Ramos (cell line): ENCODE data around the gene HNRNPL.
"Not testable (repeated sequence)": the region's sequence is repeated elsewhere in the genome, so short reads cannot be mapped to it uniquely, and the experiment has no call there.

ENCODE experiments used
- in situ Hi-C: fragments of 300-500 bp; cut with MboI; formaldehyde crosslinking; loops from one replicate; pipeline ENCODE4 v1.14.3; 2022; ENCODE audit warnings: low sequenced_read_pairs; ENCODE audit not compliant: unreplicated experiment

Gene HNRNPL

GRCh38 chr19:38849860-38850435, at the start of gene HNRNPL:
TSS of gene HNRNPL (minus strand) at chr19:38849986. CDS start at chr19:38849966, 20 bp downstream.
- in situ Hi-C loops = loop anchor here (25.0 kb wide), 1 partner anchor 938 kb away; the partner anchor contains the start of genes SIPA1L3 and WDR87

- in situ Hi-C loops = no loop called here
Measured at GRCh38 chr19:38898788-38899446, 49.1 kb upstream of the HNRNPL start.

GRCh38 chr19:38894968-38895367, 45.2 kb upstream of the HNRNPL start:
- in situ Hi-C loops = no loop called here

GRCh38 chr19:38893341-38893771, 43.6 kb upstream of the HNRNPL start:
- in situ Hi-C loops = no loop called here

- in situ Hi-C loops = no loop called here
Measured at GRCh38 chr19:38892841-38893240, 43.1 kb upstream of the HNRNPL start.

GRCh38 chr19:38891771-38892170, 42.0 kb upstream of the HNRNPL start:
- in situ Hi-C loops = no loop called here

GRCh38 chr19:38890686-38891085, 40.9 kb upstream of the HNRNPL start:
- in situ Hi-C loops = no loop called here

- in situ Hi-C loops = no loop called here
Measured at GRCh38 chr19:38889803-38890202, 40.0 kb upstream of the HNRNPL start.

- in situ Hi-C loops = no loop called here
Measured at GRCh38 chr19:38888876-38889275, 39.1 kb upstream of the HNRNPL start.

- in situ Hi-C loops = not testable (repeated sequence)
Measured at GRCh38 chr19:38884691-38885090, 34.9 kb upstream of the HNRNPL start.

GRCh38 chr19:38883286-38883685, 33.5 kb upstream of the HNRNPL start:
- in situ Hi-C loops = no loop called here

- in situ Hi-C loops = no loop called here
Measured at GRCh38 chr19:38880882-38881609, 31.3 kb upstream of the HNRNPL start.

- in situ Hi-C loops = no loop called here
Measured at GRCh38 chr19:38880076-38880881, 30.5 kb upstream of the HNRNPL start.

- in situ Hi-C loops = no loop called here
Measured at GRCh38 chr19:38879400-38879751, 29.6 kb upstream of the HNRNPL start.

GRCh38 chr19:38878575-38879399, 29.0 kb upstream of the HNRNPL start:
- in situ Hi-C loops = no loop called here

GRCh38 chr19:38877781-38878574, 28.2 kb upstream of the HNRNPL start, which contains the start of gene RINL:
TSS of gene RINL (minus strand) at chr19:38878275. CDS start at chr19:38876742, 1,533 bp downstream.
- in situ Hi-C loops = no loop called here

- in situ Hi-C loops = no loop called here
Measured at GRCh38 chr19:38875656-38876395, 26.0 kb upstream of the HNRNPL start.

- in situ Hi-C loops = loop anchor here (25.0 kb wide), 1 partner anchor 961 kb away; the partner anchor contains the start of genes SIPA1L3 and WDR87
Measured at GRCh38 chr19:38873400-38873799, 23.6 kb upstream of the HNRNPL start.
